GM19372 (cell line): Measurements from ENCODE around the gene LHFPL3.
"Not testable (repeated sequence)": the region's sequence is repeated elsewhere in the genome, so short reads cannot be mapped to it uniquely, and the experiment has no call there.

Experiments used
- ATAC-seq: cut with Tn5 transposase; IDR thresholded peaks from one replicate; pipeline ENCODE4 v1.9.1; 2021; ENCODE audit warnings: mild to moderate bottlenecking, low read depth, moderate library complexity; ENCODE audit not compliant: unreplicated experiment

Gene LHFPL3

DNA sequence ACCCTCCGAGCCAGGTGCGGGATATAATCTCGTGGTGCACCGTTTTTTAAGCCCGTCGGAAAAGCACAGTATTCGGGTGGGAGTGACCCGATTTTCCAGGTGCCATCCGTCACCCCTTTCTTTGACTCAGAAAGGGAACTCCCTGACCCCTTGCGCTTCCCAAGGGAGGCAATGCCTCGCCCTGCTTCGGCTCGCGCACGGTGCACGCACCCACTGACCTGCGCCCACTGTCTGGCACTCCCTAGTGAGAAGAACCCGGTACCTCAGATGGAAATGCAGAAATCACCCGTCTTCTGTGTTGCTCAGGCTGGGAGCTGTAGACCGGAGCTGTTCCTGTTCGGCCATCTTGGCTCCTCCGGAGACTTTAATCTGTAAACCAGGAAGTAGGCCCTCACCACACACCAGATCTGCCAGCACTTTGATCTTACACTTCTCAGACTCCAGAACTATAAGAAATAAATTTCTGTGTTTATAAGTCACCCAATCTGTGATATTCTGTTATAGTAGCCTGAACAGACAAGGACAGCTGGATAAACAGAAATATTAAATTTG lies 235.0 kb downstream of the LHFPL3 start:
- ATAC-seq, result not testable (repeated sequence)

DNA sequence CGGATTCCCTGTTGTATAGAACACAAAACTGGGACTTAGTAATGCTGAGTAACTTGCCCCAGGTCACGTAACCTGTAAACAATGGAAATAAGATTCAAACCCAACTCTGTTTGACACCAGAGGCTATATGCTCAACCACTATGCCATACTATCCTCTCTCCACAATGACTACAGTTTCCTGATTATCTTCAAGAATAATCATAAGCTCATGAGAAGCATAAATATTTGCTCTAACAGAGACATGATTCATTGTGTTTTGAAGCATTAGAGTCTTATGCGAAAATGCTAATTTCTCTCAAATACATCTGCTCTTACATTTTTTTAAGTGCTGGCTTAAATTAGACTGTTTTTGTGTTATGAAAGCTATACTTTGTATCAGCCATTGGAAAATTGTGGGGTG lies 241.3 kb downstream of the LHFPL3 start:
- no peak for ATAC-seq

DNA sequence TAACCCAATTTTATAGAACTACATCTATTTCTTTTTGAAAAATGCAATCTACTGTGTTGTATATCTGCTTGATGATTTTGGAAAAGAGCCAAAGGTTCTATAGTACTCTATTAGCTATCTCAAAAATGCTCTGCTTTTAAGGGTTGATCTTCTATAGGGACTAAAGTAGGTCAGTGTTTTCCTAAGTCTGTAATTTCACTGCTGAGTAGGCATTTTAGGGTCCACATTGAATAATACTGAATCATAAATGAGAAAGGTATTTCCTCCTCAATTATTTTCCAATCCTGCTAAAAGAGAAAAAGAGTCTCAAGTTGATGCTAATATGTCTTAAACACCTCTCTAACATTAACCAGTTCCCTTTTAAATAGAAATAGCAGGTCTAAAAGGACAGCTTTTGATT lies 244.2 kb downstream of the LHFPL3 start:
- ATAC-seq, result no peak

DNA sequence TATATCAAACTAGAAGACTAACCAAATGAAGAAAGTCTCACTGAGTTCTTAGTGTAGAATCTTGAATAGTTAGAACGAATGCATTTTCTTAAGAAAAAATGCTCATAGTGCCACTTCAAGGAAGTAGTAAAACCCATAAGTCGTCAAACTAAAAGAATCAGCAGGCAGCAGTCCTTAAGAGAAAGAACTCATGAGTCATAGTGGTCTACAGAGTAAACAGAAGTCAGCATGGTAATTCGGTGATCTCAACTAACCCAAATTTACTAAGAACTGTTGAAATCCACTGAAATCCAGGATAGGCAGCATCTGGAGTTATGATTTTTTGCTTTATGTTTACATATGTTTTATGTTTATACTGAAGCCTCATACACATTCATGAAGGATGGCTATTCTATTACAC lies 256.2 kb downstream of the LHFPL3 start:
- ATAC-seq, result no peak

DNA sequence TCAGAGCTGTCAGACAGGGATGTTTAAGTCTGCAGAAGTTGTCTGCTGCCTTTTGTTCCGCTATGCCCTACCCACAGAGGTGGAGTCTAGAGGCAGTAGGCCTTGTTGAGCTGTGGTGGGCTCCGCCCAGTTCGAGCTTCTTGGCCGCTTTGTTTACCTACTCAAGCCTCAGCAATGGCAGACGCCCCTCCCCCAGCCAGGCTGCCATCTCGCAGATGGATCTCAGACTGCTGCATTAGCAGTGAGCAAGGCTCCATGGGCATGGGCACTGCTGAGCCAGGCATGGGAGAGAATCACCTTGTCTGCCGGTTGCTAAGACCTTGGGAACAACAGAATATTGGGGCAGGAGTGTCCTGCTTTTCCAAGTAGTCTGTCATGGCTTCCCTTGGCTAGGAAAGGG lies 267.2 kb downstream of the LHFPL3 start:
- not testable (repeated sequence) for ATAC-seq

DNA sequence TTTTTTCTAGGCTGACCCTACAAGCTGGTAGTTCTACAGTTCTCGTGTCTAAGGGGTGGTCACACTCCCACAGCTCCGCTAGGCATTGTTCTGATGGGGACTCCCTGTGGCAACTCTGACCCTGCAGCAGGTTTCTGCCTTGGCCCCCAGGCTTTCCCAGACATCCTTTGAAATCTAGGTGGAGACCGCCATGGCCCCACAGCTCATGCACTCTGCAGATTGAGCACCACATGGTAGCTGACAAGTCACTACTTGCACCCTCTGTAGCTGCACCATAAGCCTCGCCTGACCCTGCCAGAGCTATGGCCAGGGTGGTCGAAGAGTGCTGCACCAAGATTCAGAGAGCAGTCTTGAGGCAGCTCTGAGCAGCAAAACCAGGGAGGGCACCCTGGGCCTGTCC lies 275.6 kb downstream of the LHFPL3 start:
- no peak for ATAC-seq

DNA sequence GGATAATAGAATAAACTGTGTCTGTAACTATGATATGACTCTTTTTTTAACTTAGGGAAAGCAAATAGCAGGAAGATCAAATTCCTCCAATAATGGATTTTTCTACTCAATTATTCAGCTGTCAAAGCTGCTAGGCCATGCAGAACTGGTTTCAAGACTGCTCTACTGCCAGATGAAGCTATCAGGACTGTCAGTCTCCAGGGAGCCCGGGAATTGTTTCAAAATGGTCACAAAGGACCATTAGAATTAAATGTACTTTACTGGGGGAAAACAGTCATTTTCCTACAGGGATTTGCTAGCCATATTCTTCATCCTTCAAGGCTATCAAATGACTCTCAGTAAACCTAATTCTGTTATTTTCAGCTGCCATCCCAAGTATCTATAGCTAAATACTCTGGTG lies 276.3 kb downstream of the LHFPL3 start:
- no peak for ATAC-seq

DNA sequence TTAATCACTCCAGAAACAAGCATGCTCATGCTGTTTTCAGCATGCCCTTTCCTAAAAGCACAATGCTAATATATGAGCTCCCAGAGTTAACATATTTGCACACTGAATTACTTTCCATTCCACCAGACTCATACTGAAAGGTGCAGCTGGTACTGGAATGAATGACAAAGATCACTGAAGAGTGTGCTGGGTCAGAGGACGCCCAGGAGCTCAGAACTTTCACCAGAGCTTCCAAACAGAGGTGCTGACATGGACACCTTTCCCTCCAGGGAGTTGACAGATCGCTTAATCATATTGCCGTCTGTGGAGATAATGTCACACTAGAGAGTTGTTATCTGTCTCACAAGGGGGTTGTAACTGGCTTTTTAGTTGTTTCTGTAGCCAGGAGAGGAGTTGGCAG lies 292.9 kb downstream of the LHFPL3 start:
- no peak for ATAC-seq

DNA sequence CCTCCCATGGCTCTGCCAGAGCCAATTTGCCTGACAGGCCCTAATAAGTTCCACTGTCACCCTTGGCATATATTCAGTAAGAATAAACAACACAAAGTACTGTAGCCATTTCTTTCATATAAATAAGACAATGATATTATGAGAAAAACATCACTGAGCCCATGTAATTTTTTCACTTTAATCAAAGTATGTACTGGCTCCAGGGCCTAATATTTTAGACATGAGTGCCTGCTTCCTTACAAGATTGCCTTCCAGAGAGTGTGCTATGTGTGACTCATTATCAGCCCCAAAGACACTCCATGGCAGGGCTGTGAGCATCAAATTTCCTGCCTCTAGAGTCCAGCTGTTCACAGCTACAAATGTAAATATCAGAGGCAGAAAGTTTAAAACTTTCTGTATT lies 297.6 kb downstream of the LHFPL3 start:
- ATAC-seq, result no peak

DNA sequence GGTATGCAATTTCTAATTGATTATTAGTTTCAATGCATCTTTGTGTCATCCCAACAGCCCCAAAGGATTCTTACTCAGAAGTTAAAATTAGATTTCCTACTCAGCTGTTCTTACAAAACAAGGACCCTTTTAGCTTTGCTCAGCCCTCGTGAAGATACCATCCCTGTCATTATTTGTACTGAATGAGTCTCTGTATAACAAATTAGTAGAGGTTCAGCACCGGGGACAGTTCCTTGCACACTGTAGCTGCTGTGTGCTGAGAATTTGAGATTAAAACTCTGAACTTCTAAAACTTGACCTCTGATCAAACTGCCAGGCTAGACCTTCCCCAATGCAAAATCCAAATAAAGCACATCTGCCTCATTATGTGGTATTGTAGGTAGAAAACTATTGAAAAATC lies 299.1 kb downstream of the LHFPL3 start:
- no peak for ATAC-seq

DNA sequence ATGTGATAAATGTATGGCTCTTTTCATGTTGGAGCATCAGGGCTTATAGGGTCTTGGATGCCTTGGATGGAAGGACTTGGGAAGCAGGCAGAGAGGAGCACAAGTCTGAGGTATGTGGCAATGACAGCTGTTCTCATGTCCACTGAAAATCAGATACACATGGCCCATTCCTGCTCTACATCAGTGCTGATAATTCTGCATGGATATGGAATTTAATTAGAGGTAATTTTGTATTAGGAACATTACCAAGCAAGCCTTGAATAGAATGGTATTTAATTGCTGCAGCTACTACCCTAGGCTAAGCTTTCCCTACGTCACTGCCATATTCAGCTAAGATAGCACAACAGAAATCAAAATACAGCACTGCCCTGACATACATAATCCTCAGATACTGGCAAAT lies 299.6 kb downstream of the LHFPL3 start:
- no peak for ATAC-seq

DNA sequence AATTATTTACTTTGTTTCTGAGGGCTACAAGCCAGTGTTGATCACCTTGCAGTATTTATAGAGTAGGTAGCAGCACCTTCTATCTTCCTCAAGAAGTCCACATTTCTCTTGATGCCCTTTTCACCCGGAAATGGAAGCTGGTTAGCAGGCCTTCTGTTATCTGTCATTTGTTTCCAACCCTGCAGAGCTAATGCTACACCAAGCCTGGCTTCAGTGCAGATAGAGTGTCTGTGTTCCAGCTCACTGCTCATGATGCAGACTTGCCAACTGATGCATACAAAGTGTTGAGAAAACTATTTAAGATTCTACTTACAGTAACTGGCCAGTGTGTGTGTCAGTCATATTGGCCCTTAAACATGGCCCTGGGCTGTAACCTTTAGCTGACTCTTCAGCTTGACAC lies 301.0 kb downstream of the LHFPL3 start:
- no peak for ATAC-seq

DNA sequence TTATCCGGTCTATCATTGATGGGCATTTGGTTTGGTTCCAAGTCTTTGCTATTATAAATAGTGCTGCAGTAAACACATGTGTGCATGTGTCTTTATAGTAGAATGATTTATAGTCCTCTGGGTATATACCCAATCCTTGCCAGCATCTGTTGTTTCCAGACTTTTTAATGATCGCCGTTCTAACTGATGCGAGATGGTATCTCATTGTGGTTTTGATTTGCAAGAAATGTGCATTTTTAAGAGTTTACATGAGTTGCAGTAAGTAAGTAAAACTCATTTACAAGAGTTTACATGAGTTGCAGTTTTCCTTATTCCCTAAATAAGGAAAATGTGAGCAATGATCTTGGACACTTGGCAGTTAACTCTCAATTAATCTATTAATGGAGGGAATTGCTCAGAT lies 312.1 kb downstream of the LHFPL3 start:
- no peak for ATAC-seq

DNA sequence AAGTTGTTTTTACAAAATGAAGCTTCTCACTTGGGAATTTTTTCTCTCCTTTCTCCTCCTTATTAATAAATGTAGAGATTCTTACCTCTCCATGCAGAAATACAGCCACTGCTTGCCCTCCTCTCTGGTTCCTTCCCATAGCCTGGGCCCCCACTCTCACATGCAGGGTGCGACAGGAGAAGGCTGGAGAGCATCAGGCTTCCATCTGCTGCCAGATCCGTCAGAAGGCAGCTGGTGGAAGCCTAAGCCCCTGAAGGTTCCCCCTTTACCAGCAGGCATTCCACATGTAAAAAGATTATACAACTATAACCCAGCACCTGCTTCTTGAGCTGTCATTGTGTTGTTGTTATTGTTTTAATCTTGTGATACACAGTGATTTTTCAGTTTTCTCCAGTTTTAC lies 314.2 kb downstream of the LHFPL3 start:
- ATAC-seq, result no peak

DNA sequence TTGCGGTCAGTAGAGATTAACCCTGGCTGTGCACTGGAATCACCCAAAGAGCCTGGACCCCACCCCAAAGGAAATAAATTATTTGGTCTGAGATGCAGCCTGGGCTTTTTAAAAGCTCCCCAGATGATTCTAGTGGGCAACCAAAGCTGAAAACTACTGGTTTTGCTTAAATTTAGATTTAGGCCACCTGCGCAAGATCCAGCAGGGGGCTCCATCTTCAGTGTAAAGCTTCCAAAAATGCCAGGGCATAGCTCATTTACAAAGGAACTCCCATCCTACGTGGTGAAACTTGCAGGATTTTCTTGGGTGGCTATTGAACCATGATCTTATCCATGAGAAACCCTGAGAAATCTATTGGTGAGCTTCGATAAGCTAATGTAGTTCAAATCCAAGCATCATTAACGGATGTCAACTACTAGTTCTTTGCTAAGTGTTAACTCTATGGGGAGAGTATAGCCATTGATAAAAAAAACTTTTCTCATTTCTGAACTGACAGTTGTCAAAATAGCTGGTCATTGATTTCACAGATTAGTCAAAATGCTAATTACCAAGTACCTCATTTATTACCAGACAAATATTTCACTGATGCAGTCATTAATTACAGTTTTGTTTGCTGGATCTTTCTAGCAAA lies 315.3 kb downstream of the LHFPL3 start:
- ATAC-seq, result no peak

DNA sequence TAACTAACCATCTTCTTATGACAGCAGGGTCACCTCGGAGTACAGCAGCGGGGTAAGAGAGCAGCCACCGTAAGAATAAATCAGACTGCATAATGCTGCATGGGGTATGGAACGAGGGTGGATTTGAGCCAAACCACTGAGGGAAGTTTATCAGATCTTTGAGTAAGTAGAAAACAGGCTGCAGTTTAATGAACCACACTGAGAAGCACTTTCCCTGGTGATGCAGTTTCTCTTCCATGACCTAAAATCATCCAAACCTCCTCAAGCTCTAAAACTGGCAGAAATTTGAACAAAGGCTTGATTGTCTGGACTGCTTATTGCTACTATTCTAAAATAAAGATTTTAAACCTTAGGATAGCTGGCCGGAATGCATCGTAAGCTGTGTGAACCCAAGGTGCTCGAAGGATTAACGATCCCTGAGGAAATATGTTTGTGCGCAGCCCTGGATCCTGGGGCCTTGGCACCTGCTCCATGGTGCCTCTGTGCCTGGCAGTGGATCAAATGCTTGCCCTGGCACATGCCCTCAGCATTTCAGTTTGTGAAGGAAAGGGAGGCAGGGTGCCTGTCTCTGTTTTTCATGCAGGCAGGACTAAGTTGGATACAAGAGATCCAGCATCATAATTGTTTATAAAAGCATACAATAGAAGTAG lies 322.7 kb downstream of the LHFPL3 start:
- ATAC-seq, result no peak

DNA sequence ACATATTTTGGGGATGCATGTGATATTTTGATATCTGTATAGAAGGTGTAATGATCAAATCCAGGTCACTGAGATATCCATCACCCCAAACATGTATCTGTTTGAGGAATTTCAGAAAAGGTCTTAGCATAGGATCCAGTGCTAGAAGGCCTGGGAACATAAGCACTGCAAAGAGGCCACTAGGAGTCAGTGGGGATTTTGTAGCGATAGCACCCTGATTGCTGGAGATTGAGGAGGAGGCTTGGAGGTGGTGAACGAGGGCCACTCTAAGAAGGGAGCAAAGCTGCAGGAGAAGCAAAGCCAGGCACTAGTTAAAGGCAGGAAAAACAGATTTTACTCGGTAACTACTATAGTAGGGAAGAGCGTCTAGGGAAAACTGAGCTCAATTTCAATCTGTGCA lies 324.0 kb downstream of the LHFPL3 start:
- ATAC-seq, result no peak

DNA sequence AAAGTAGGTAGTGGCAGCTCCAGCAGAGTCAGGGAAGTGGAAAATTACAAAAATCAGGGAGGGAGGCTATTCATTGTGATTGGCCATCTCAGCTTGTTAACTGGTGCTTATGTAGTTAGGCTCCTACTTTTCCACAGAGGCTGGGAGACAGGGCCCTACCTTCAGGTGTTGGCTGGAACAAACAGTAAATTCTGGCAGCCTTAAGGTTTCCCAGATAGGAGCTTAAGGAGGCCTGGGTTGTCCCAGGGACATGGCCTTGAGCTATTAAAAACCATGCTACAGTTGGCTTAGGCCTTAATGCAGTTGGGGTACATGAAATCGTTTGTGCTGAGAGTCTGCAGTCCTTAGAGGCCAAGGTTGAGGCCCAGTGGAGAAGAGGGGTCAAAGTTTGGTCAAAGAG lies 324.5 kb downstream of the LHFPL3 start:
- ATAC-seq, result no peak

DNA sequence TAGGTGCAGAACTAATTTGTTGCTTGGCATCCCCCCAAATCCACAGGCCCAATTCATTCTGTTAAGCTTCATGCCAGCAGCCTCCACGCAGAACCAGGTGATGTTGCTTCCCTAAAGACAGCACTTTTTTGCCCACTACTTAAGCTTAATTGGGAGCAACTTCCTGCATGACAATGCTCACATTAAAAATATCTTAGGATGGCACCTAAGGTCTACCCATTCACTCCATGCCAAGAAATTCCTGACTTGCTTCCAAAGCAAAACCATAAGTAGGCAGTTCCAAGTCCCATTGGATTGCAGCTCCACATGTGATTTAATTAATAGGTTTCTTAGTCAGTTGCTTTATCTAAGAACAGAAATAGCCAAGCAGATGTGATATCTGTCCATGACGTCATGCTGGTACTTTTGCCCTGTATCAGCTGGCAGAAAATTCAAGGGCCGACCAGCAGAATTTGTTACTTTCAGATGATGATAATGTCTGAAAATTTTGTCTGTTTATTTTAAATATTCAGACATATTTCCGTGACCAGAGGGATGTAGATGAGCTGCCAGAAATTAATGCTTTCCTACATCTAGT lies 325.5 kb downstream of the LHFPL3 start:
- no peak for ATAC-seq

DNA sequence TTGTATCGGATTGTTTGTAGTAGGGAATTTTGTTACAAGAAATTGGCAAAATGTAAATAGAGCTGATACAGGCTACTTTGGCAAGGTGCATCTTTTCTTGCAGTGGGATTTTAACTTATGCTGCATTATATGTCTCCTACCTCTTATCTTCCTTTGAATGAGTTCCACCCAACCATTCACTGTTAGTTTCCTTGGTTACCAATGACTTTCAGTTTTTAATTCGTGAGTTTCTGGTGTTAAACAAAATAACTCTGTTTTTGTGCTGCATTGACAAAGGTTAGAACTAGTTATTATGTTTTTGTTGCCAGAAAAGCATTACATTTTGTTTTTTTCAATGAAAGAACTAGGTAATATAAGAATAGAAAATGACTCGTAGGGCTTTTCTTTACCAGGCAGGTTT lies 327.2 kb downstream of the LHFPL3 start:
- ATAC-seq, result no peak

DNA sequence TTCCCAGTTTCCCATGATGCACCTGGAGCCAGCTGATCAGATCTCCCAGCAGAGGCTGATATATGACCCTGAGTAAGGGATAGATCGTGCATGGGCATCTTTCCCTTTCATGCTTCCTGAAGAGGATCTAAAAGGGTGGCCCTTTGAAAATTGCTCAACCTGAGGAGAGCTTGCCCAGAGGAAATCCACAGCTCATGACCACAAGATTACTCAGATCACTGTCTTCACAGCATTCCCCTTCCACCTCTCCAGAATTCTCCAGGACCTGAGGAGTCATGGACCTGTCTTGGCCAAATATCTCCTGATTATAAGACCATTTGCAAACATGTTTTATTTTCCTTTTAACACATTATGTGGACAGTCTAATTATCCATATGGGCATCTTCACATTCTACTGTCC lies 328.1 kb downstream of the LHFPL3 start:
- no peak for ATAC-seq

DNA sequence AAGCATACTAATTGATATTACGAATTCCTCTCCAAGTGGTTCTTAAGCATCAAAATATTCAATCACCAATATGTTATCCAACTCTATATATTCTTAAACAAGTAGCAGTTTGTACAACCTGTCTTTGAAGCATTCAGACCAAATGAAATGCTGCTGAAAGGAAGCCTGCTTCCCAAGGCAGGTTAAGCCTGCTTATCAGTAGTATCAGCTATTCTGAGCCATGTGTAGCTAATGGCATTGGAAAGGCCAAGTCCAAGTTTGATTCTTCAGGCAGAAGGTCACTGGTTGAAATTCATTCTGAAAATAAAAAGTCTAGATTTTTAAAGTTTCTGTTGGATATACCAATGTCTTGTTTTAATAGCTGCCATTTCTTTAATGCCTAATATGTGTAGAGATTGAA lies 328.7 kb downstream of the LHFPL3 start:
- no peak for ATAC-seq
